HepG2 (cell line): ENCODE results near the gene CCDC183. TPM values are rescaled to one million over a fixed set of nuclear protein-coding genes. Genes with fewer than 3 reads are reported as not detected.

Experiments used
- ATF1 ChIP-seq: IDR thresholded peaks from 2 replicates; pipeline ENCODE4 v1.6.1; 2016; ENCODE audit warnings: mild to moderate bottlenecking, control low read depth
- BCL6 ChIP-seq: IDR thresholded peaks from 2 replicates; pipeline ENCODE4 v1.6.1; 2016; ENCODE audit warnings: missing genetic modification reagents, missing compliant biosample characterization
- CHD4 ChIP-seq: fragments of 200-600 bp; sonication (generic); IDR thresholded peaks from 2 replicates; pipeline ENCODE4 v1.7.0; 2017; ENCODE audit warnings: mild to moderate bottlenecking, low read length, borderline replicate concordance
- ETS1 ChIP-seq: sonication (generic); formaldehyde crosslinking; IDR thresholded peaks from 2 replicates; pipeline ENCODE4 v1.4.0; 2020; ENCODE audit warnings: missing genetic modification reagents
- KAT7 ChIP-seq: IDR thresholded peaks from 2 replicates; pipeline ENCODE4 v1.6.1; 2018; ENCODE audit warnings: borderline replicate concordance, missing compliant biosample characterization
- MAX ChIP-seq: IDR thresholded peaks from 2 replicates; pipeline ENCODE4 v1.6.1; 2012; ENCODE audit warnings: inconsistent platforms
- MTF1 ChIP-seq: sonication (generic); formaldehyde crosslinking; IDR thresholded peaks from 2 replicates; pipeline ENCODE4 v1.5.0; 2020; ENCODE audit warnings: missing genetic modification reagents
- NFIB ChIP-seq: sonication (generic); formaldehyde crosslinking; IDR thresholded peaks from 2 replicates; pipeline ENCODE4 v1.9.0; 2021; ENCODE audit warnings: missing genetic modification reagents, mild to moderate bottlenecking, borderline replicate concordance
- SMARCE1 ChIP-seq: fragments of 450-650 bp; IDR thresholded peaks from 2 replicates; pipeline ENCODE4 v1.6.1; 2017; ENCODE audit warnings: borderline replicate concordance
- SP1 ChIP-seq, 2 experiments: fragments of 450-650 bp in 1 of 2; sonication (generic) in 1 of 2; formaldehyde crosslinking in 1 of 2; IDR thresholded peaks; 2 replicates each; pipeline versions ENCODE4 v1.4.0 to v1.6.1; 2016 to 2020; ENCODE audit warnings: missing genetic modification reagents in 1 of 2
- SP2 ChIP-seq: sonication (generic); formaldehyde crosslinking; IDR thresholded peaks from 2 replicates; pipeline ENCODE4 v1.5.1; 2020; ENCODE audit warnings: mild to moderate bottlenecking, missing genetic modification reagents
- TBX2 ChIP-seq: sonication (generic); formaldehyde crosslinking; IDR thresholded peaks from 2 replicates; pipeline ENCODE4 v1.5.0; 2020; ENCODE audit warnings: missing genetic modification reagents, mild to moderate bottlenecking, borderline replicate concordance
- TFAP4 ChIP-seq: sonication (generic); IDR thresholded peaks from 2 replicates; pipeline ENCODE4 v1.6.1; 2016; ENCODE audit warnings: low read depth, borderline replicate concordance
- YEATS4 ChIP-seq: sonication (generic); formaldehyde crosslinking; IDR thresholded peaks from 2 replicates; pipeline ENCODE4 v1.4.0; 2020; ENCODE audit warnings: missing genetic modification reagents, borderline replicate concordance
- ZMYM2 ChIP-seq: sonication (generic); formaldehyde crosslinking; IDR thresholded peaks from 2 replicates; pipeline ENCODE4 v1.8.0; 2022; ENCODE audit warnings: mild to moderate bottlenecking, missing genetic modification reagents
- ZNF235 ChIP-seq: sonication (generic); formaldehyde crosslinking; IDR thresholded peaks from 2 replicates; pipeline ENCODE4 v1.8.1; 2023; ENCODE audit warnings: mild to moderate bottlenecking, missing genetic modification reagents, borderline replicate concordance
- ZNF251 ChIP-seq: sonication (generic); formaldehyde crosslinking; IDR thresholded peaks from 2 replicates; pipeline ENCODE4 v1.9.0; 2021; ENCODE audit warnings: mild to moderate bottlenecking, missing genetic modification reagents
- ZNF280B ChIP-seq: sonication (generic); formaldehyde crosslinking; IDR thresholded peaks from 2 replicates; pipeline ENCODE4 v1.5.0; 2020; ENCODE audit warnings: missing genetic modification reagents, mild to moderate bottlenecking, borderline replicate concordance
- ZNF501 ChIP-seq: sonication (generic); formaldehyde crosslinking; IDR thresholded peaks from 2 replicates; pipeline ENCODE4 v1.5.1; 2020; ENCODE audit warnings: mild to moderate bottlenecking, moderate library complexity, missing genetic modification reagents
- ZNF570 ChIP-seq: sonication (generic); formaldehyde crosslinking; IDR thresholded peaks from 2 replicates; pipeline ENCODE4 v1.4.0; 2020; ENCODE audit warnings: mild to moderate bottlenecking, missing genetic modification reagents, borderline replicate concordance
- ZNF761 ChIP-seq: sonication (generic); formaldehyde crosslinking; conservative IDR thresholded peaks from 2 replicates; pipeline ENCODE4 v1.4.0; 2020; ENCODE audit warnings: mild to moderate bottlenecking, missing genetic modification reagents
- polyA plus RNA-seq, 8 experiments: library from polyadenylated mRNA; depleted of rRNA in 3 of 8; stranded (reverse) in 7 of 8; unstranded in 1 of 8; fragments of >200 nt; fragmentation: Illumina TruSeq in 4 of 8; extraction: Trizol in 4 of 8; gene quantifications; 2 replicates each; pipeline versions ENCODE4 v1.2.1 to v1.2.3, GENCODE V29; 2011 to 2016; ENCODE audit warnings: low read depth in 4 of 8, missing spikeins in 1 of 8, mixed read lengths in 1 of 8; ENCODE audit not compliant: insufficient read depth in 1 of 8
- total RNA-seq, 5 experiments: library from RNA; depleted of rRNA; stranded (reverse); fragments of >200 nt; fragmentation: Illumina TruSeq; extraction: Trizol; gene quantifications; 2 replicates each; pipeline ENCODE4 v1.2.3, GENCODE V29; 2016; ENCODE audit warnings: low read depth in 1 of 5
- TF ChIP-seq, protein P1 (sequence below): sonication (generic); formaldehyde crosslinking; IDR thresholded peaks from 2 replicates; pipeline ENCODE4 v1.5.1; 2020; ENCODE audit warnings: mild to moderate bottlenecking, moderate library complexity, missing genetic modification reagents
- TF ChIP-seq, protein P2 (sequence below): sonication (generic); formaldehyde crosslinking; IDR thresholded peaks from 2 replicates; pipeline ENCODE4 v1.9.0; 2021; ENCODE audit warnings: missing genetic modification reagents, borderline replicate concordance

CCDC183 gene
- total and polyA plus RNA-seq, 2 of the 13 experiments (the other 11 are each of a cell fraction or from before 2014, with no cell fraction given) = 5.0 to 66.4 TPM

DNA sequence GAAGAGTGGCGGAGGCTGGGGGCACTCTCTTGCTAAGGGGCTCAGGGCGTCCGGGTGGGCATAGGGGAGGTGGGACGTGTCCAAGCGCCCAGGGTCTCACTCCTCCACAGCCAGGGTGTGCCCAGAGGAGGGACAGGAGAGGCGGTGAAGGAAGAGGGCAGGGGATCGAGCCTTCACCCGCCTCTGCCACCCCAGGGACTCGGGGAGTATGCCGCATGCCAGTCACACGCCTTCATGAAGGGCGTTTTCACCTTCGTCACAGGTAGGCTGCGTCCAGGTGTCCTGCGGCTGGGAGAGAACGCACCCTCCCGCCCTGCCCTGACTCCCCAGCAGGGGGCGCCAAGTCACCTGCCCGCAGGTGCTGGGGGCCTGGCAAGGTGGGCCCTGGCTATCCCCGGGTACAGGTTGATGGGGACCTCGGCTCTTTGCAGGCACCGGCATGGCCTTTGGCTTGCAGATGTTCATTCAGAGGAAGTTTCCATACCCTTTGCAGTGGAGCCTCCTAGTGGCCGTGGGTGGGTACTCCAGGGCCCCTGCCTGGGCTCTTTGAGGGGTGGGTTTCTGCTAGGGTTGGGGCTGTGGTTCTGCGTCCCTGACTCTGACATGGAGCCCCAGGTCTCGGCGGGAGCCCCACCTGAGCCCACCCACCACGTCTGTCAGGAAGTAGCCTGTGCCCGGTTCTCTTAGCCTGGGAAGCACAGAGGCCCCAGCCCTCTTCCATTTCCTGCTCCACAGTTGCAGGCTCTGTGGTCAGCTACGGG, 4.4 kb upstream of the CCDC183 start (continued):
- TF ChIP-seq KAT7 (peak; percentile 66; the same call in 1 of the 2 replicates), ETS1 (CRISPR knock-in tag) (no peak), TFAP4 (no peak), ZNF251 (CRISPR knock-in tag) (no peak), ZNF235 (CRISPR knock-in tag) (0 out of 2 replicates have a peak, but pooled peaks have one; percentile 61), CHD4 (no peak; the same call in 1 of the 2 replicates), SMARCE1 (no peak), MAX (no peak), SP2 (CRISPR knock-in tag) (peak; percentile 3; the same call in 1 of the 2 replicates), ZNF570 (CRISPR knock-in tag) (no peak), ZMYM2 (0 out of 2 replicates have a peak, but pooled peaks have one; percentile 16), NFIB (CRISPR knock-in tag) (no peak), ZNF280B (CRISPR knock-in tag) (peak; percentile 88; the same call in 1 of the 2 replicates), ZNF501 (CRISPR knock-in tag) (no peak), ATF1 (no peak), ZNF761 (CRISPR knock-in tag) (no peak), TBX2 (peak; percentile 73; the same call in 1 of the 2 replicates), BCL6 (CRISPR knock-in tag) (no peak), YEATS4 (CRISPR knock-in tag) (no peak), SP1 (IDR thresholded peaks at IDR 0.05) (no peak), SP1 (CRISPR knock-in tag; IDR thresholded peaks at IDR 0.05) (no peak), MTF1 (no peak)
- TF ChIP-seq, protein P1, sequence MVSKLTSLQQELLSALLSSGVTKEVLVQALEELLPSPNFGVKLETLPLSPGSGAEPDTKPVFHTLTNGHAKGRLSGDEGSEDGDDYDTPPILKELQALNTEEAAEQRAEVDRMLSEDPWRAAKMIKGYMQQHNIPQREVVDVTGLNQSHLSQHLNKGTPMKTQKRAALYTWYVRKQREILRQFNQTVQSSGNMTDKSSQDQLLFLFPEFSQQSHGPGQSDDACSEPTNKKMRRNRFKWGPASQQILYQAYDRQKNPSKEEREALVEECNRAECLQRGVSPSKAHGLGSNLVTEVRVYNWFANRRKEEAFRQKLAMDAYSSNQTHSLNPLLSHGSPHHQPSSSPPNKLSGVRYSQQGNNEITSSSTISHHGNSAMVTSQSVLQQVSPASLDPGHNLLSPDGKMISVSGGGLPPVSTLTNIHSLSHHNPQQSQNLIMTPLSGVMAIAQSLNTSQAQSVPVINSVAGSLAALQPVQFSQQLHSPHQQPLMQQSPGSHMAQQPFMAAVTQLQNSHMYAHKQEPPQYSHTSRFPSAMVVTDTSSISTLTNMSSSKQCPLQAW = 0 out of 2 replicates have a peak, but pooled peaks have one; percentile 55
- TF ChIP-seq, protein P2, sequence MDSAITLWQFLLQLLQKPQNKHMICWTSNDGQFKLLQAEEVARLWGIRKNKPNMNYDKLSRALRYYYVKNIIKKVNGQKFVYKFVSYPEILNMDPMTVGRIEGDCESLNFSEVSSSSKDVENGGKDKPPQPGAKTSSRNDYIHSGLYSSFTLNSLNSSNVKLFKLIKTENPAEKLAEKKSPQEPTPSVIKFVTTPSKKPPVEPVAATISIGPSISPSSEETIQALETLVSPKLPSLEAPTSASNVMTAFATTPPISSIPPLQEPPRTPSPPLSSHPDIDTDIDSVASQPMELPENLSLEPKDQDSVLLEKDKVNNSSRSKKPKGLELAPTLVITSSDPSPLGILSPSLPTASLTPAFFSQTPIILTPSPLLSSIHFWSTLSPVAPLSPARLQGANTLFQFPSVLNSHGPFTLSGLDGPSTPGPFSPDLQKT = no peak
